Measurements from ENCODE around the gene EIF3J. TPM values are rescaled to one million over a fixed set of nuclear protein-coding genes. Genes with fewer than 3 reads are reported as not detected.
A peak's percentile ranks its signal among the peaks of the same experiment; 100 is the strongest.
"Not testable (repeated sequence)": the region's sequence is repeated elsewhere in the genome, so short reads cannot be mapped to it uniquely, and the experiment has no call there.

The EIF3J gene
- total RNA-seq, 2 experiments from 2014 or later = 92.6 to 95.2 TPM

- Mint-ChIP-seq H3K27ac (no peak overlapping the region), H3K9me3 (no peaks in the 10 kb centered on the region), H3K36me3 (peaks cover 48% of the 10 kb centered on the region), H3K4me3 (no peak overlapping the region), H3K27me3 (no peaks in the 10 kb centered on the region), H3K4me1 (ENCODE audit: low read depth) (peaks cover 65% of the 10 kb centered on the region)
- CTCF ChIA-PET = interaction anchor here (0.6 to 1.0 kb wide), 2 partner anchors 10 to 115 kb away, joined by 3 read pairs; no protein-coding TSS in a partner anchor
- no peak for DNase-seq
- intact Hi-C loops (cut with micrococcal nuclease) = no loop called here
- POLR2A ChIA-PET = no interaction called here
These were observed 5.6 kb downstream of the EIF3J start for GRCh38 chr15:44542596-44542995.

DNA sequence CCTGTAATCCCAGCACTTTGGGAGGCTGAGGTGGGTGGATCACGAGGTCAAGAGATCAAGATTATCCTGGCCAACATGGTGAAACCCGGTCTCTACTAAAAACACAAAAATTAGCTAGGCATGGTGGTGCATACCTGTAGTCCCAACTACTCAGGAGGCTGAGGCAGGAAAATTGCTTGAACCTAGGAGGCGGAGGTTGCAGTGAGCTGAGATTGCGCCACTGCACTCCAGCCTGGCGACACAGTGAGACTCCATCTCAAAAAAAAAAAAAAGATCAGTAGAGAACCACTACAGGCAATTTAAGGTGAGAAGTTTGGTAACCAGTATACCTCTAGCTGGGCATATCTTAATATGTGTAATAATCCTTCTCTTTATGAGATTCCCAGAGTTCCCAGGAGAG lies 7.8 kb downstream of the EIF3J start:
- ChIA-PET POLR2A (interaction anchor here (0.6 to 4.1 kb wide), 3 partner anchors 7 to 23 kb away, joined by 3 to 53 read pairs (median 7); partner anchors contain the start of gene EIF3J), CTCF (interaction anchor here (0.7 to 1.5 kb wide), 3 partner anchors 25 to 324 kb away, joined by 3 to 4 read pairs (median 4); no protein-coding TSS in a partner anchor)
- H3K27ac Mint-ChIP-seq; H3K9me3 Mint-ChIP-seq; H3K27me3 Mint-ChIP-seq; H3K4me3 Mint-ChIP-seq; DNase-seq; intact Hi-C loops (cut with micrococcal nuclease): not testable (repeated sequence)
- H3K36me3 Mint-ChIP-seq = peaks cover 39% of the 10 kb centered on the region
- peaks cover 57% of the 10 kb centered on the region for H3K4me1 Mint-ChIP-seq (ENCODE audit: low read depth)

DNA sequence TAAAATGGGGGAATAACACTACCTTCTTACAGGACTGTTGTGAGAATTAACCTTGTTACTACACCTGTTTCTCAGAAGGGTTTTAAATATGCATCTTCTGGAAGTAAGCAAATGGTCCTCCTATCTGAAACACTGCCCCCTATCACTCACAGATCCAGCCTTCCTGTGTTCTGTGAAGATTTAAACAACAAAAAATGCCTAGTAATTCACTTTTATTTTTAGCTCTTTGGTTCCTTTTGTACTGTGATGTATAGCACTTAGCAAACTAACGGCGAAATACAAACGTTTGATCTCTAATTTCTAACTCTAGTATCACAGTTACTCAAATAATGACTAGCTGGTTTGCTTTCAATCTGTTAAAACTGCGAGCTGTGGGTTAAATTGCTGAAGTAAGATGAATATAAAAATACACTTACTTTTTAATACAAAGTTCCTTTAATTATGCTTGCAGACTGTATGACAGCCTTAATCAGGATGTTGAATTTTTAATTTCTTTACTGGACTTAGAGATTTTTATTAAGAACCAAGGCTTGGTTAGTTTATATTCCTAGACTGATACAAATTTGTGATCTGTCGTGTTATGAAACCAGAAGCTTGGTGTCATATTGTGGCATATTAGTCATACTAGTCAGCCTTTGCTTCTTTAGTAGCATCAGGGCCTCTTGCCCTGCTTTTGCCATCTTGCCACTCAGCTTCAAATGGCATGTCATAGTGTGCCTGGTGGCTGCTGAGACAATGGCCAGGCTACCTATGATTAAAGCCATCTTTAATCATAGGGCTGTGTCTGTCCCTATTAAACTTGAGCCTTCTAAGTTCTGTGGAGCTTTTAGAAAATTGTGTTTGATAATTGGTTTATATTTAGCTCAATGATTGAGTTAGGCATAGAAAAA lies 9.2 kb downstream of the EIF3J start:
- H3K36me3 Mint-ChIP-seq = peaks cover 37% of the 10 kb centered on the region
- peak; percentile 76 for DNase-seq
- CTCF ChIA-PET = interaction anchor here (0.7 to 2.9 kb wide), 20 partner anchors 8 to 326 kb away, joined by 3 to 51 read pairs (median 4); partner anchors contain the start of genes EIF3J and TRIM69

GRCh38 chr15:44549152-44549551 lies 12.2 kb downstream of the EIF3J start:
- DNase-seq; H3K27me3 Mint-ChIP-seq; H3K9me3 Mint-ChIP-seq; intact Hi-C loops (cut with micrococcal nuclease); CTCF ChIA-PET; H3K27ac Mint-ChIP-seq; H3K4me3 Mint-ChIP-seq: not testable (repeated sequence)
- H3K36me3 Mint-ChIP-seq = peaks cover 19% of the 10 kb centered on the region
- H3K4me1 Mint-ChIP-seq (ENCODE audit: low read depth) = peaks cover 26% of the 10 kb centered on the region
- POLR2A ChIA-PET = interaction anchor here (0.6 to 0.7 kb wide), 2 partner anchors 12 to 68 kb away, joined by 3 read pairs; partner anchors contain the start of gene EIF3J

More for the DNA sequence above, 9.2 kb downstream of the EIF3J start:
- Mint-ChIP-seq H3K9me3 (no peaks in the 10 kb centered on the region), H3K4me3 (peak overlapping the region; percentile 35), H3K27me3 (no peaks in the 10 kb centered on the region), H3K27ac (peak overlapping the region; percentile 74), H3K4me1 (ENCODE audit: low read depth) (peaks cover 50% of the 10 kb centered on the region)
- intact Hi-C loops (cut with micrococcal nuclease) = loop anchor here (1.0 kb wide), 4 partner anchors 9 to 238 kb away; partner anchors contain the start of genes B2M, EIF3J and PATL2
- POLR2A ChIA-PET = interaction anchor here (0.8 to 4.1 kb wide), 13 partner anchors 9 to 336 kb away, joined by 3 to 53 read pairs (median 4); partner anchors contain the start of genes B2M, CTDSPL2, EIF3J and PATL2

GRCh38 chr15:44550256-44550655 lies 13.3 kb downstream of the EIF3J start:
- ChIA-PET POLR2A (interaction anchor here (1.1 kb wide), 1 partner anchor 12 kb away, joined by 3 read pairs; no protein-coding TSS in a partner anchor), CTCF (interaction anchor here (1.4 kb wide), 1 partner anchor 12 kb away, joined by 3 read pairs; no protein-coding TSS in a partner anchor)
- no peak for DNase-seq
- peak overlapping the region; percentile 38 for H3K27ac Mint-ChIP-seq
- intact Hi-C loops (cut with micrococcal nuclease) = no loop called here
- peaks cover 34% of the 10 kb centered on the region for H3K4me1 Mint-ChIP-seq (ENCODE audit: low read depth)
- peaks cover 28% of the 10 kb centered on the region for H3K36me3 Mint-ChIP-seq
- no peaks in the 10 kb centered on the region for H3K27me3 Mint-ChIP-seq
- no peak overlapping the region for H3K4me3 Mint-ChIP-seq
- no peaks in the 10 kb centered on the region for H3K9me3 Mint-ChIP-seq

DNA sequence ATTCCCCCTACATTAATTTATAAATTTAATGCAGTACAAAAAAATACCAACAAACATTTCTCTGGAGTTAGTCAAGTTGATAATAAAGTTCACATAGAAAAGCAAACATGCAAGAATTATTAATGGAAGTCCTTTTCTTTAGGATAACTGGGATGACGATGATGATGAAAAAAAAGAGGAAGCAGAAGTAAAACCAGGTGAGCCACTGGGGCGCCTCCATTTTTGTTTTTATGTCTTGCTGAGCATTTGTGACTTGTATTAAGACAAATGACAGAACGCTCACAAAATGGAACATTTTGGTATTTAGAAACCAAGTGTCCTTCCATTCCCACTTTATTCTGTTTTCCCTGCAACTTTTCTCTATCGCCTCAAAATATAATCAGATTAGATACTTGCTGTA lies 13.8 kb downstream of the EIF3J start:
- POLR2A ChIA-PET = no interaction called here
- Mint-ChIP-seq H3K27me3 (no peaks in the 10 kb centered on the region), H3K4me1 (ENCODE audit: low read depth) (peaks cover 36% of the 10 kb centered on the region), H3K4me3 (no peak overlapping the region), H3K36me3 (peaks cover 32% of the 10 kb centered on the region), H3K27ac (peak overlapping the region; percentile 38), H3K9me3 (no peaks in the 10 kb centered on the region)
- DNase-seq = no peak
- CTCF ChIA-PET = interaction anchor here (1.4 kb wide), 1 partner anchor 13 kb away, joined by 3 read pairs; no protein-coding TSS in a partner anchor
- intact Hi-C loops (cut with micrococcal nuclease) = no loop called here

GRCh38 chr15:44554934-44555723 lies 18.2 kb downstream of the EIF3J start:
- Mint-ChIP-seq H3K36me3 (peaks cover 48% of the 10 kb centered on the region), H3K4me1 (ENCODE audit: low read depth) (peaks cover 30% of the 10 kb centered on the region), H3K9me3 (no peaks in the 10 kb centered on the region), H3K27ac (peak overlapping the region; percentile 44), H3K27me3 (no peaks in the 10 kb centered on the region), H3K4me3 (no peak overlapping the region)
- no peak for DNase-seq
- ChIA-PET CTCF (interaction anchor here (0.8 to 1.5 kb wide), 4 partner anchors 9 to 38 kb away, joined by 3 to 8 read pairs (median 4); no protein-coding TSS in a partner anchor), POLR2A (interaction anchor here (0.8 kb wide), 1 partner anchor 9 kb away, joined by 4 read pairs; no protein-coding TSS in a partner anchor)
- intact Hi-C loops (cut with micrococcal nuclease) = no loop called here

- intact Hi-C loops (cut with micrococcal nuclease); H3K27me3 Mint-ChIP-seq; DNase-seq; H3K9me3 Mint-ChIP-seq; POLR2A ChIA-PET; CTCF ChIA-PET; H3K4me3 Mint-ChIP-seq: not testable (repeated sequence)
- peaks cover 60% of the 10 kb centered on the region for H3K36me3 Mint-ChIP-seq
- peaks cover 25% of the 10 kb centered on the region for H3K4me1 Mint-ChIP-seq (ENCODE audit: low read depth)
- H3K27ac Mint-ChIP-seq = peak overlapping the region; percentile 56
These were observed 24.0 kb downstream of the EIF3J start for GRCh38 chr15:44560926-44561325.

GRCh38 chr15:44565387-44566154 lies 28.6 kb downstream of the EIF3J start:
- Mint-ChIP-seq H3K27ac (no peak overlapping the region), H3K4me1 (ENCODE audit: low read depth) (peaks cover 5% of the 10 kb centered on the region), H3K4me3 (no peak overlapping the region), H3K9me3 (peaks cover 3% of the 10 kb centered on the region), H3K36me3 (peaks cover 55% of the 10 kb centered on the region), H3K27me3 (no peaks in the 10 kb centered on the region)
- CTCF ChIA-PET = interaction anchor here (0.6 kb wide), 1 partner anchor 45 kb away, joined by 3 read pairs; no protein-coding TSS in a partner anchor
- intact Hi-C loops (cut with micrococcal nuclease) = no loop called here
- POLR2A ChIA-PET = no interaction called here
- no peak for DNase-seq

DNA sequence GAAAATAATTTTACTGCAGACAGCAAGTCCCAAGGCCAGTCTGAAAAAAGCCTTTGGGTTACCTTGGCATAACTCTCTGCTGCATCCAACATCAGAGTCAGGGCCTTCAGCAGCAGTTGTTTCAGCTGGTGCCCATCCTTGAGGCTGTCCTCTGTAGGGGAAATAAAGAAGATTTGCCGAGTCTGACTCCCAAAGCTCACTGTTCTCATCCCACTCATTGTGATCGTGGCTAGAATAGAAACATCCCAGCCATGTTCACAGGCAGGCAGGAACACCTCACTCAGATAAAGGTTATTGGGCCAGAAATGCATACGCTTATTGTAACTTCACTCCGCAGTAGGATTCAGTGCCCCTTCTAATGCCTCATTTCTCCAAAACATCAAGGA lies 29.2 kb downstream of the EIF3J start:
- Mint-ChIP-seq H3K4me1 (ENCODE audit: low read depth) (no peaks in the 10 kb centered on the region), H3K27ac (no peak overlapping the region), H3K9me3 (peaks cover 3% of the 10 kb centered on the region), H3K36me3 (peaks cover 49% of the 10 kb centered on the region), H3K4me3 (no peak overlapping the region), H3K27me3 (no peaks in the 10 kb centered on the region)
- DNase-seq = no peak
- ChIA-PET CTCF (interaction anchor here (0.6 kb wide), 1 partner anchor 46 kb away, joined by 3 read pairs; no protein-coding TSS in a partner anchor), POLR2A (no interaction called here)
- intact Hi-C loops (cut with micrococcal nuclease) = no loop called here

DNA sequence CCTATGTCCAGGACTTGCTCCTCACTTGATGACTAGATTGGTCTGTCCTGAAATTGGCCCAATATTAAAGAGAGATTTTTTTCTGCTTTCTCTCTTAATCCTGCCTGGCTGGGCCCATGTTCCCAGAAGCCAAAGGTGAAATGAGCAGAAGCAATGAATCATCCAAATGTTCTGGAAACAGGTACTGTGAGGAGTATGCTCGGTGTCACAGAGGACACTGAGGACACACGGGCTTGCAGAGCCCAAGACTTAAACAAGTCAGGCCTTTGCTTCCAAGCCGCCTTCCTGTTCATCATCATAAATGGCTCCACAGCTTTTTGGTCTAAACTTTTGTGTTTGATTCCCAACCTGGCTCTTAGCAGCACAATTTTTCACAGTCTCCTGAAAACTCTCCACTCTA lies 31.4 kb downstream of the EIF3J start:
- H3K36me3 Mint-ChIP-seq = peaks cover 41% of the 10 kb centered on the region
- peaks cover 3% of the 10 kb centered on the region for H3K9me3 Mint-ChIP-seq
- POLR2A ChIA-PET = interaction anchor here (0.6 kb wide), 1 partner anchor 719 kb away, joined by 3 read pairs; no protein-coding TSS in a partner anchor
- no peaks in the 10 kb centered on the region for H3K27me3 Mint-ChIP-seq
- CTCF ChIA-PET = interaction anchor here (1.2 kb wide), 1 partner anchor 11 kb away, joined by 3 read pairs; no protein-coding TSS in a partner anchor
- H3K4me3 Mint-ChIP-seq = no peak overlapping the region
- no peak overlapping the region for H3K27ac Mint-ChIP-seq
- intact Hi-C loops (cut with micrococcal nuclease) = no loop called here
- no peak for DNase-seq
- H3K4me1 Mint-ChIP-seq (ENCODE audit: low read depth) = no peaks in the 10 kb centered on the region

All from activated CD4-positive, alpha-beta memory T cell treated with anti-CD3 and anti-CD28 coated beads for 36 hours (primary cell).